Measurements from ENCODE around the gene PAGE1. TPM values are rescaled to one million over a fixed set of nuclear protein-coding genes. Genes with fewer than 3 reads are reported as not detected.

The PAGE1 gene
- total and polyA plus RNA-seq, 2 donors (not counting 3 experiments of a cell fraction or from before 2014, with no cell fraction given): not detected

GRCh38 chrX:49704691-49705404, 9.1 kb upstream of the PAGE1 start:
- Histone ChIP-seq H3K4me3 (replicated peaks in 1 of 3; ENCODE audit: insufficient read depth in 1 of 3, low read depth in 1 of 3, low read length in 3 of 3) (no peak overlapping the region), H3K27me3 (ENCODE audit: control insufficient read depth in 2 of 2, insufficient read depth in 2 of 2, low read length in 2 of 2) (no peaks in the 10 kb centered on the region), H3K9ac (replicated peaks; ENCODE audit: extremely low read depth, insufficient read depth, low read length) (no peak overlapping the region), H3K9me1 (replicated peaks; ENCODE audit: control insufficient read depth, extremely low read depth, insufficient read depth, low read length) (no peaks in the 10 kb centered on the region), H2AFZ (ENCODE audit: low read depth, low read length) (no peak overlapping the region), H3K4me1 (ENCODE audit: control insufficient read depth, extremely low read depth, insufficient read depth, low read length) (no peaks in the 10 kb centered on the region), H3K4me2 (ENCODE audit: insufficient read depth, low read length) (no peak overlapping the region), H4K20me1 (replicated peaks; ENCODE audit: control insufficient read depth, extremely low read depth, insufficient read depth, low read length) (no peaks in the 10 kb centered on the region), H3K36me3 (ENCODE audit: control insufficient read depth in 2 of 2, extremely low read depth in 1 of 2, insufficient read depth in 2 of 2, low read length in 2 of 2) (no peaks in the 10 kb centered on the region), H3K27ac (ENCODE audit: insufficient read depth, low read depth, low read length) (no peak overlapping the region), H3K79me2 (ENCODE audit: control insufficient read depth, insufficient read depth, low read length) (no peaks in the 10 kb centered on the region), H3K9me3 (replicated peaks; ENCODE audit: control insufficient read depth, insufficient read depth, low read length) (no peaks in the 10 kb centered on the region)
- BruUV-seq (replicated peaks): no TSS peak
- dilution Hi-C loops (cut with MboI; ENCODE audit: extremely low pct_ligation_motif_present, low sequenced_read_pairs): no loop called here
- no peak for DNase-seq (ENCODE audit: low read depth, low spot score)
- CTCF ChIA-PET: no interaction called here
- FAIRE-seq: no peak
- TF ChIP-seq MYC (IDR thresholded peaks at IDR 0.05; ENCODE audit: low read depth, low read length) (no peak), EZH2 (IDR thresholded peaks at IDR 0.05; ENCODE audit: borderline replicate concordance, low read depth, low read length, severe bottlenecking) (no peak), FOS (IDR thresholded peaks at IDR 0.05; ENCODE audit: borderline replicate concordance, insufficient read depth, low read length) (no peak), POLR2A (IDR thresholded peaks at IDR 0.05; ENCODE audit: low read depth, low read length) (no peak), GATA2 (IDR thresholded peaks at IDR 0.05; ENCODE audit: insufficient read depth, insufficient read length, low read depth, low read length) (no peak), POLR2AphosphoS5 (IDR thresholded peaks at IDR 0.05; ENCODE audit: insufficient read depth, low read depth, low read length) (no peak)
- TF ChIP-seq, protein P1, sequence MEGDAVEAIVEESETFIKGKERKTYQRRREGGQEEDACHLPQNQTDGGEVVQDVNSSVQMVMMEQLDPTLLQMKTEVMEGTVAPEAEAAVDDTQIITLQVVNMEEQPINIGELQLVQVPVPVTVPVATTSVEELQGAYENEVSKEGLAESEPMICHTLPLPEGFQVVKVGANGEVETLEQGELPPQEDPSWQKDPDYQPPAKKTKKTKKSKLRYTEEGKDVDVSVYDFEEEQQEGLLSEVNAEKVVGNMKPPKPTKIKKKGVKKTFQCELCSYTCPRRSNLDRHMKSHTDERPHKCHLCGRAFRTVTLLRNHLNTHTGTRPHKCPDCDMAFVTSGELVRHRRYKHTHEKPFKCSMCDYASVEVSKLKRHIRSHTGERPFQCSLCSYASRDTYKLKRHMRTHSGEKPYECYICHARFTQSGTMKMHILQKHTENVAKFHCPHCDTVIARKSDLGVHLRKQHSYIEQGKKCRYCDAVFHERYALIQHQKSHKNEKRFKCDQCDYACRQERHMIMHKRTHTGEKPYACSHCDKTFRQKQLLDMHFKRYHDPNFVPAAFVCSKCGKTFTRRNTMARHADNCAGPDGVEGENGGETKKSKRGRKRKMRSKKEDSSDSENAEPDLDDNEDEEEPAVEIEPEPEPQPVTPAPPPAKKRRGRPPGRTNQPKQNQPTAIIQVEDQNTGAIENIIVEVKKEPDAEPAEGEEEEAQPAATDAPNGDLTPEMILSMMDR (IDR thresholded peaks at IDR 0.05; ENCODE audit: extremely low read depth in 1 of 2, insufficient read depth in 1 of 2, low read depth in 1 of 2, low read length in 2 of 2): no peak
- intact Hi-C loops (cut with micrococcal nuclease): no loop called here
- POLR2A ChIA-PET: no interaction called here
